BLaER1 (cell line): ENCODE results near the gene ARID3C.

Experiments
- H3K27ac ChIP-seq: shearing (Covaris generic); formaldehyde crosslinking; 2 replicates; pipeline ENCODE4 v1.8.1; 2022
- H3K27me3 ChIP-seq: shearing (Covaris generic); formaldehyde crosslinking; 2 replicates; pipeline ENCODE4 v1.8.1; 2022
- H3K36me3 ChIP-seq: shearing (Covaris generic); formaldehyde crosslinking; 2 replicates; pipeline ENCODE4 v1.8.1; 2022
- H3K4me1 ChIP-seq: shearing (Covaris generic); formaldehyde crosslinking; 2 replicates; pipeline ENCODE4 v1.8.1; 2022
- H3K4me2 ChIP-seq: shearing (Covaris generic); formaldehyde crosslinking; 2 replicates; pipeline ENCODE4 v1.8.1; 2022
- H3K4me3 ChIP-seq: shearing (Covaris generic); formaldehyde crosslinking; 2 replicates; pipeline ENCODE4 v1.8.1; 2022
- H3K9ac ChIP-seq: shearing (Covaris generic); formaldehyde crosslinking; 2 replicates; pipeline ENCODE4 v1.8.1; 2022
- H3K9me3 ChIP-seq: shearing (Covaris generic); formaldehyde crosslinking; 2 replicates; pipeline ENCODE4 v1.8.1; 2022
- H4K20me1 ChIP-seq: shearing (Covaris generic); formaldehyde crosslinking; 2 replicates; pipeline ENCODE4 v1.8.1; 2022
- Cebpa-rat ChIP-seq: shearing (Covaris generic); IDR thresholded peaks from 2 replicates; pipeline ENCODE4 v1.8.1; 2022

ARID3C gene

DNA sequence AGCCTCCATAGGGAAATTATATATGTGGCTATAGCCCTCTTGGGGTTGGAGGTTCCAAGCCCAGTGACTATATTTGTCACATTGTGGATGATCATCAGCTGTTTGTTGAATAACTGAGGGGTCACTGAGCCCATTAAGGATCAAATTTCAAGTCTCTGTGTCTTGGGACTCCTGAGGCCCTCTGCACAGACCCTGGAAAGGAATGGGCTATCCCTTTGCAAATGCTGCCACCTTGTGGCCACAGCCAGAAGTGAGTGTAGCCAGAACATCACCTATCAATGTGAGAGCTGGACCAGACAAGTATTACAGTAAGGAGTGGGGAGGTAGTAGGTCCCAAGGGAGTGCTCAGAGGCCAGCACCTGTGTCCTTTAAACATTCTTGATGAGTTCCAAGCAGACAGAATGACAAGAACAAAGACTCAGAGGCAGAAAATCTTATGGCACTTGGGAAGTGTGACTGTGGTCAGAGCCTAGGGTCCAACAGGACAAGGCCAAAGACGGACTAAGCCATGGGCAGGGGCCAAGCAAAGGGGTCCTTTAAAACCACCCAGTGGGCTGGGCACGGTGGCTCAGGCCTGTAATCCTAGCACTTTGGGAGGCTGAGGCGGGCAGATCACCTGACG, 25.1 kb downstream of the ARID3C start:
- no peak overlapping the region for H3K27ac ChIP-seq
- H3K4me3 ChIP-seq = no peak overlapping the region
- H4K20me1 ChIP-seq = no peaks in the 10 kb centered on the region
- no peak overlapping the region for H3K9ac ChIP-seq
- no peaks in the 10 kb centered on the region for H3K27me3 ChIP-seq
- H3K4me1 ChIP-seq = no peaks in the 10 kb centered on the region
- H3K9me3 ChIP-seq = no peaks in the 10 kb centered on the region
- TF ChIP-seq Cebpa-rat = no peak
- H3K36me3 ChIP-seq = no peaks in the 10 kb centered on the region
- H3K4me2 ChIP-seq = no peak overlapping the region

GRCh38 chr9:34601937-34602573, 26.8 kb downstream of the ARID3C start:
- no peak overlapping the region for H3K9ac ChIP-seq
- H3K4me3 ChIP-seq = no peak overlapping the region
- H3K36me3 ChIP-seq = no peaks in the 10 kb centered on the region
- H3K27ac ChIP-seq = no peak overlapping the region
- no peak overlapping the region for H3K4me2 ChIP-seq
- H3K4me1 ChIP-seq = no peaks in the 10 kb centered on the region
- no peaks in the 10 kb centered on the region for H3K9me3 ChIP-seq
- no peaks in the 10 kb centered on the region for H4K20me1 ChIP-seq
- TF ChIP-seq Cebpa-rat = no peak
- no peaks in the 10 kb centered on the region; the same call in 1 of the 2 replicates for H3K27me3 ChIP-seq

DNA sequence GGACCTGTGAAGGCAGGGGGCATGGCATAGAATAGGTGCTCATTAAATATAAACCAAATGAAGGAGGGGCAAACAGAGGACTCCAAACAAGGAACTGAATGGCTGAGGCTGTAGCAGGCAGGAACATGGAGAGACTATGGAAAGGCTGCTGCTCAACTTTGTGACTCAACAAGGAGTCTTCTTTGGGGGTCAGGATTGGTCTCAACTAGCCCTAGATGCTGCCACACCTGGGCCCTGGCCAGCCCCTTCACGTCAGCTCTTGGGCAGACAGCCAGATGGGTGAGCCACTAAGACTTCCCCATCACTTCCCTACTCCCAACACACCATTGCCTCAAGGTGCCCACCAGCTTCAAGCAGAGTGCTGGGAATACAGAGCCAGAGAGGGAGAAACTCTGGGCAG, 28.0 kb downstream of the ARID3C start:
- no peak overlapping the region for H3K27ac ChIP-seq
- TF ChIP-seq Cebpa-rat = no peak
- no peaks in the 10 kb centered on the region for H3K9me3 ChIP-seq
- H3K4me2 ChIP-seq = no peak overlapping the region
- no peaks in the 10 kb centered on the region; the same call in 1 of the 2 replicates for H3K27me3 ChIP-seq
- H3K9ac ChIP-seq = no peak overlapping the region
- H4K20me1 ChIP-seq = no peaks in the 10 kb centered on the region
- H3K36me3 ChIP-seq = no peaks in the 10 kb centered on the region
- no peak overlapping the region for H3K4me3 ChIP-seq
- no peaks in the 10 kb centered on the region for H3K4me1 ChIP-seq

DNA sequence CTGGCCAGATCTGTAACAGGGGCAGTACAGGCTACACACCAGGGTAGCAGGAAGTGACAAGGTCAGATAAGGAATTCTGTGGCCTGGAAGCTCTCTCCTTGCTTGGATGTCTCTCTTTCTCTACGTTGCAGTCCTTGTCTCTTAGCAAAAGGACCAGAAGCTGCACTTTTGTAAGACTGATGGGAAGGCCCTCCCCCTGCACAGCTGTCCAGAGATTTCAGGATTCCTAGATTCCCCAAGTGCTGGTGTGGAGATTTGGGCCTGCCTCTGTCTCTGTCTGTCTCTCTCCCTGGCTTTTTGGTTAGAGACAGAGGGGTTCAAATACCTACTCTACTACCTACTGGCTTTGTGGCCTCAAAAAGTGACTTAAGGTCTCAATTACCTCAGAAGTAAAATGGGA, 29.3 kb downstream of the ARID3C start:
- H3K36me3 ChIP-seq = no peaks in the 10 kb centered on the region
- peaks cover under 1% of the 10 kb centered on the region; the same call in 1 of the 2 replicates for H4K20me1 ChIP-seq
- no peak overlapping the region for H3K4me3 ChIP-seq
- no peaks in the 10 kb centered on the region for H3K9me3 ChIP-seq
- H3K9ac ChIP-seq = no peak overlapping the region
- H3K4me1 ChIP-seq = no peaks in the 10 kb centered on the region
- peaks cover 4% of the 10 kb centered on the region for H3K27me3 ChIP-seq
- no peak overlapping the region for H3K4me2 ChIP-seq
- no peak overlapping the region for H3K27ac ChIP-seq
- TF ChIP-seq Cebpa-rat = no peak

DNA sequence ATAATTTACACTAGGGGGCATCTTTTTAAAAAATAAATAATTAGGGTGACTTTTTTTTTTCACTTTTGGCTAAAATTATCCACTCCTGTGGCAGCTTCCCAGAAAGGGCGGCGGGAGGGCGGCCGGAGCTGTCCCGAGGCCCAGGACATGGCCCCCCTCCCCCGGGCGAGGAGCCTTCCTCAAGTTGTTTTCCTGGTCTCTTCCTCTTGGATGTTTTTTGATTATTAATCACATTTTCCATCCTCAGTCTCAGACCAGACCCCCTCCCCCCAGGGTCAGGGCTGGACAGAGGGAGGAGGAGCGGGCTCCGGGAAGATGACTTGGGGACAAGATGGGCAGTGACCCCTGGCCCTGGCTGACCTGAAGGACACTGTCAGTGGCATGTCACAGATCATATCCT, 34.7 kb downstream of the ARID3C start:
- Histone ChIP-seq H3K27me3 (peaks cover 58% of the 10 kb centered on the region), H3K27ac (no peak overlapping the region), H3K9ac (no peak overlapping the region), H3K4me1 (peaks cover 34% of the 10 kb centered on the region), H3K4me3 (no peak overlapping the region), H4K20me1 (peaks cover 50% of the 10 kb centered on the region), H3K36me3 (no peaks in the 10 kb centered on the region), H3K9me3 (no peaks in the 10 kb centered on the region), H3K4me2 (no peak overlapping the region)
- TF ChIP-seq Cebpa-rat = no peak

DNA sequence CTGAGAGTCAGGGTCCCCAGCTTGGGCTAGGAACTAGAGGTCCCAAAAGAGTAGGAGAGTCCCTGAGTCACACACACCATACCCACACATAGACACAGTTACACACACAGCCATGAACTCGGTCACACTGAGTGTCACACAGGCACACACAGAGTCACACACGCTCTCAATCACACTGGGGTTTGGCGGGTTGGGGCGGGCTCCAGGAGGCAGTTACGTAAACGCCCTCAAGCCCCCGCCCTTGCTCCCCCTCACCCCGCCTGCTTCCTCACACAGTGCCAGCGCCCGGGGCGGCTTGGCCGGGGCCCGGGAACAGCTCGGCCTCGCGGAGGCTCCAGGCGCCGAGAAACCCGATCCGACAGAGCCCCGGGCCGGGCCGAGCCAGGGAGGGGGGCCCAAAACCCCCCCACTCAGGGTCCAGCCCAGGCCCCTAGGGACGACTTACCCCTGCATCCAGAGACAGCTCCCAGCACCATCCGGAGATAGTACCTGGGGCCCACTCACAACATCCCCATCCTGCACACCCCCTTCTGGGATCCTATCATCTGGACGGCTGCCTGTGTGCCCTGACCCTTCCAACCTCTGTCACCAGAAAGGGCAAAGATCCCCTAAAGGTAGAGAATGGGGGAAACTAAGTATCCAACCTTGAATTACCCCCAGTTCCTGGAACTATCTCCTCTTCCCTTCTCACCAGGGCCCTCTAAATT, 35.8 kb downstream of the ARID3C start:
- Histone ChIP-seq H3K4me3 (no peak overlapping the region), H3K4me2 (no peak overlapping the region), H3K4me1 (peaks cover 40% of the 10 kb centered on the region), H4K20me1 (peaks cover 61% of the 10 kb centered on the region), H3K27ac (no peak overlapping the region), H3K9ac (no peak overlapping the region), H3K36me3 (no peaks in the 10 kb centered on the region), H3K9me3 (no peaks in the 10 kb centered on the region), H3K27me3 (peaks cover 69% of the 10 kb centered on the region)
- TF ChIP-seq Cebpa-rat = no peak

GRCh38 chr9:34591917-34592866, 36.7 kb downstream of the ARID3C start:
- H3K36me3 ChIP-seq = no peaks in the 10 kb centered on the region
- H3K9me3 ChIP-seq = no peaks in the 10 kb centered on the region
- no peak overlapping the region for H3K27ac ChIP-seq
- no peak overlapping the region for H3K9ac ChIP-seq
- H3K4me3 ChIP-seq = peak overlapping the region; percentile 64
- H3K4me2 ChIP-seq = peak overlapping the region; percentile 89
- no peak for TF ChIP-seq Cebpa-rat
- peaks cover 70% of the 10 kb centered on the region for H4K20me1 ChIP-seq
- H3K27me3 ChIP-seq = peaks cover 77% of the 10 kb centered on the region
- peaks cover 40% of the 10 kb centered on the region for H3K4me1 ChIP-seq

GRCh38 chr9:34591248-34591916, 37.5 kb downstream of the ARID3C start:
- Histone ChIP-seq H3K27ac (no peak overlapping the region), H3K36me3 (no peaks in the 10 kb centered on the region), H3K9me3 (no peaks in the 10 kb centered on the region), H4K20me1 (peaks cover 78% of the 10 kb centered on the region), H3K4me1 (peaks cover 40% of the 10 kb centered on the region), H3K4me3 (peak overlapping the region; percentile 64), H3K9ac (no peak overlapping the region), H3K4me2 (peak overlapping the region; percentile 89), H3K27me3 (peaks cover 86% of the 10 kb centered on the region)
- TF ChIP-seq Cebpa-rat = no peak
